Neuronal stem cell (in vitro differentiated cells): ENCODE results near the gene RYR2. TPM values are rescaled to one million over a fixed set of nuclear protein-coding genes. Genes with fewer than 3 reads are reported as not detected.

ENCODE experiments used
- DNase-seq: peaks from one replicate; pipeline ENCODE4 v3.0.0-alpha.2; 2013; ENCODE audit warnings: low spot score
- H2AFZ ChIP-seq: one replicate; pipeline ENCODE4 v1.6.1; 2013; ENCODE audit warnings: mild to moderate bottlenecking, low read length, inconsistent platforms
- H2AK5ac ChIP-seq: 2 replicates; pipeline ENCODE4 v1.6.1; 2013; ENCODE audit warnings: low read depth, mild to moderate bottlenecking, inconsistent platforms, low read length, moderate library complexity, mixed read lengths
- H2BK120ac ChIP-seq: 2 replicates; pipeline ENCODE4 v1.6.1; 2013; ENCODE audit warnings: low read depth, mild to moderate bottlenecking, inconsistent platforms, low read length, moderate library complexity, mixed read lengths
- H2BK12ac ChIP-seq: one replicate; pipeline ENCODE4 v1.6.1; 2013; ENCODE audit warnings: low read length, inconsistent platforms
- H2BK15ac ChIP-seq: 2 replicates; pipeline ENCODE4 v1.6.1; 2013; ENCODE audit warnings: mild to moderate bottlenecking, low read length, inconsistent platforms, mixed read lengths
- H2BK5ac ChIP-seq: one replicate; pipeline ENCODE4 v1.6.1; 2013; ENCODE audit warnings: inconsistent platforms, mild to moderate bottlenecking, low read length, moderate library complexity
- H3K14ac ChIP-seq: one replicate; pipeline ENCODE4 v1.6.1; 2013; ENCODE audit warnings: low read length, inconsistent platforms
- H3K18ac ChIP-seq: 2 replicates; pipeline ENCODE4 v1.6.1; 2013; ENCODE audit warnings: low read length, inconsistent platforms
- H3K23ac ChIP-seq: 2 replicates; pipeline ENCODE4 v1.6.1; 2013; ENCODE audit warnings: low read depth, mild to moderate bottlenecking, mixed read lengths, low read length, inconsistent platforms; ENCODE audit not compliant: poor library complexity
- H3K27ac ChIP-seq: replicated peaks from 3 replicates; pipeline ENCODE4 v1.5.1; 2013; ENCODE audit warnings: low read length, inconsistent platforms
- H3K27me3 ChIP-seq, 3 experiments: 2 replicates each; pipeline ENCODE4 v1.6.1; 2013; ENCODE audit warnings: low read length in 3 of 3, mild to moderate bottlenecking in 2 of 3, inconsistent platforms in 1 of 3, low read depth in 1 of 3, mixed read lengths in 1 of 3, moderate library complexity in 1 of 3; ENCODE audit not compliant: control insufficient read depth in 3 of 3, insufficient read depth in 3 of 3
- H3K36me3 ChIP-seq, 2 donors: replicated peaks in 1 of 2; 2 replicates each; pipeline ENCODE4 v1.6.1; 2013; ENCODE audit warnings: low read length in 2 of 2; ENCODE audit not compliant: control insufficient read depth in 2 of 2, insufficient read depth in 2 of 2
- H3K4ac ChIP-seq: 2 replicates; pipeline ENCODE4 v1.6.1; 2013; ENCODE audit warnings: inconsistent platforms, mild to moderate bottlenecking, low read length, moderate library complexity
- H3K4me1 ChIP-seq, 2 donors: 1 replicate in 1 of 2; 2 replicates in 1 of 2; pipeline ENCODE4 v1.6.1; 2013; ENCODE audit warnings: low read length in 2 of 2, low read depth in 1 of 2; ENCODE audit not compliant: control insufficient read depth in 2 of 2, insufficient read depth in 1 of 2
- H3K4me2 ChIP-seq: one replicate; pipeline ENCODE4 v1.6.1; 2013; ENCODE audit warnings: mild to moderate bottlenecking, low read length, inconsistent platforms; ENCODE audit not compliant: insufficient read depth, poor library complexity, severe bottlenecking
- H3K4me3 ChIP-seq, 2 donors: 2 replicates each; pipeline ENCODE4 v1.5.1; 2013; ENCODE audit warnings: low read length in 2 of 2, mild to moderate bottlenecking in 2 of 2, inconsistent platforms in 1 of 2, moderate library complexity in 1 of 2
- H3K79me1 ChIP-seq: one replicate; pipeline ENCODE4 v1.6.1; 2013; ENCODE audit warnings: low read depth, mild to moderate bottlenecking, inconsistent platforms, low read length, moderate library complexity
- H3K9ac ChIP-seq: one replicate; pipeline ENCODE4 v1.6.1; 2013; ENCODE audit warnings: mild to moderate bottlenecking, low read depth, low read length, inconsistent platforms; ENCODE audit not compliant: poor library complexity
- H3K9me3 ChIP-seq, 2 donors: replicated peaks in 1 of 2; 2 replicates each; pipeline versions ENCODE3 to v1.6.1; 2013; ENCODE audit warnings: low read length in 2 of 2, mild to moderate bottlenecking in 2 of 2, inconsistent platforms in 1 of 2, low read depth in 1 of 2, mixed read lengths in 1 of 2, moderate library complexity in 1 of 2; ENCODE audit not compliant: control insufficient read depth in 2 of 2, insufficient read depth in 1 of 2
- H4K8ac ChIP-seq: one replicate; pipeline ENCODE4 v1.6.1; 2013; ENCODE audit warnings: low read depth, mild to moderate bottlenecking, inconsistent platforms, low read length, moderate library complexity
- H4K91ac ChIP-seq: one replicate; pipeline ENCODE4 v1.6.1; 2013; ENCODE audit warnings: low read length, low read depth, mild to moderate bottlenecking, inconsistent platforms; ENCODE audit not compliant: poor library complexity
- WGBS, 2 donors: extraction: QIAGEN DNeasy Blood & Tissue Kit; methylation state at CpG; one replicate each; pipeline ENCODE4 v1.1.7; 2013; ENCODE audit warnings: missing lambda C conversion rate in 2 of 2, mixed read lengths in 1 of 2; ENCODE audit not compliant: insufficient read length in 2 of 2, insufficient replicate concordance in 1 of 2; ENCODE audit errors: extremely low coverage in 2 of 2; 5-methylcytosine and 5-hydroxymethylcytosine counted together
- polyA plus RNA-seq, 2 experiments: library from polyadenylated mRNA; stranded (reverse); fragments of 200-250 nt; gene quantifications; one replicate each; pipeline ENCODE4 v1.2.3, GENCODE V29; 2013

The RYR2 gene
- polyA plus RNA-seq (2013, experiment 1 of 2), result 0.03 TPM
- 0.04 TPM for polyA plus RNA-seq (2013, experiment 2 of 2)

DNA sequence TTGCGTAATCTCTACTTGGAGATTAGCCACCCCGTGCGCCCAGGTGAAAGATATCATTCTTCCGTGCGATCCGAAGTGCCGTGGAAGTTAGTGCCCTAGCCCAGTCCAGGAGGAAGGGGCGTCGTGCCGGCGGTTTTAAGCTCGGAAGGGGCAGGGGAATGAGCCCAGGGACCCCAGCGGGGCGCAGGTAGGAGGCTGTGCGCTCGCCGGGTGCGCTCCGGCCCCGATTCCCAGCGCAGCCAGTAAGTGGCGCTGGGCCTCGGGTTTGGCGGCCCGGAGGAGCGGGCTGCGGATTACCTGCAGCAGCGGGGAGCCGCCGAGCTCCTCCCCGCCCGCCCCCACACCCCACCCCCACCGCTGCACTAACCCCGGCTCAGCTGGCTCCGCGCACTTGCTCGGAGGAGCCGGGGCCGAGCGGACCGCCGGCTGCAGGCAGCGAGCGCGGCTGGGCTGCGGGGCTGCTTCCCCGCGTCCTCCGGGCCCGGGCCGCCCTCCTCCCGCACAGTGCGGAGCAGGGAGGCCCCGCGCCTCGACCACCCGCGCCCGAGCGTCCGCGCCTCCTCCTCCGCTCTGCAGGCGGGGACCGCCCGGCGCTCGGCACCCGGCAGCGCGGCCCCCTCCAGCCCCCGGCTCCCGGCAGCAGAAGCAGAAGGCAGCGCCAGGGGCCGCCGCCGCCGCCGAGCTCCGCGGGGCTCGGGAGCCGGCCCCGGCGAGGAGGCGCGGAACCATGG lies at the start of gene RYR2:
RYR2 (plus strand) TSS at position 390 of the 731 bp plus-strand sequence; CDS start at position 728, 338 bp downstream.
- Histone ChIP-seq H2AFZ (peak within 1 kb of the TSS; percentile 85), H2BK120ac (no peak within 1 kb of the TSS), H3K9ac (peak within 1 kb of the TSS; percentile 86), H2BK12ac (no peak within 1 kb of the TSS), H3K14ac (peak within 1 kb of the TSS; percentile 56), H3K4ac (no peak within 1 kb of the TSS), H2BK5ac (no peak within 1 kb of the TSS), H3K79me1 (no peaks in the 10 kb centered on the region), H3K23ac (peak within 1 kb of the TSS; percentile 95), H3K36me3 (no peaks in the 10 kb centered on the region), H3K9me3 (peaks cover 0 to 2% of the 10 kb centered on the region in 2 donors), H3K27me3 (peaks cover 13 to 61% (median 32%) of the 10 kb centered on the region in 3 experiments), H3K27ac (no peak within 1 kb of the TSS), H3K4me2 (peak within 1 kb of the TSS; percentile 91), H3K4me1 (peaks cover 4 to 5% of the 10 kb centered on the region in 2 donors), H2BK15ac (no peak within 1 kb of the TSS), H3K4me3 (peak within 1 kb of the TSS; percentile 38 to 87), H3K18ac (peak within 1 kb of the TSS; percentile 83), H4K91ac (no peak within 1 kb of the TSS), H4K8ac (no peak within 1 kb of the TSS), H2AK5ac (no peak within 1 kb of the TSS)
- DNase-seq, result peak; percentile 60
- no CpG with 5 or more reads among the region's 87 CpGs for WGBS, 2 donors

DNA sequence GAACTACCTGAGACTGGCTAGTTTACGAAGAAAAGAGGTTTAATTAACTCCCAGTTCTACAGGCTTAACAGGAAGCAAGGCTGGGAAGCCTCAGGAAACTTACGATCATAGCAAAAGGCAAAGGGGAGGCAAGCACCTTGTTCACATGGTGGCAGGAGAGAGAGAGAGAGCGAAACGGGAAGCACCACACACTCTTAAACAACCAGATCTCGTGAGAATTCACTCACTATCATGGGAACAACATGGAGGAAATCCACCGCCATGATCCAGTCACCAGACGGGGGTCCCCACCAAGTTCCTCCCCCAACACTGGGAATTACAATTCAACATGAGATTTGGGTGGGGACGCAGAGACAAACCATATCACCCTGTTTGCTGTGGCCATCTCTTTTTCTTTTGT lies 49.5 kb upstream of the RYR2 start:
- Histone ChIP-seq H3K4ac (no peak overlapping the region), H3K9me3 (peaks cover 0 to 7% of the 10 kb centered on the region in 2 donors), H3K4me3 (no peak overlapping the region), H3K14ac (no peak overlapping the region), H2BK120ac (no peak overlapping the region), H2AK5ac (no peak overlapping the region), H2BK12ac (no peak overlapping the region), H2BK15ac (no peak overlapping the region), H4K91ac (no peak overlapping the region), H3K79me1 (no peaks in the 10 kb centered on the region), H2BK5ac (no peak overlapping the region), H3K9ac (no peak overlapping the region), H3K18ac (no peak overlapping the region), H3K27ac (no peak overlapping the region), H3K27me3 (no peaks in the 10 kb centered on the region), H3K36me3 (no peaks in the 10 kb centered on the region), H3K23ac (no peak overlapping the region), H3K4me2 (no peak overlapping the region), H2AFZ (peak overlapping the region; percentile 26), H4K8ac (no peak overlapping the region), H3K4me1 (no peaks in the 10 kb centered on the region)
- WGBS, 2 donors, result no CpG with 5 or more reads among the region's 8 CpGs
- DNase-seq, result no peak

DNA sequence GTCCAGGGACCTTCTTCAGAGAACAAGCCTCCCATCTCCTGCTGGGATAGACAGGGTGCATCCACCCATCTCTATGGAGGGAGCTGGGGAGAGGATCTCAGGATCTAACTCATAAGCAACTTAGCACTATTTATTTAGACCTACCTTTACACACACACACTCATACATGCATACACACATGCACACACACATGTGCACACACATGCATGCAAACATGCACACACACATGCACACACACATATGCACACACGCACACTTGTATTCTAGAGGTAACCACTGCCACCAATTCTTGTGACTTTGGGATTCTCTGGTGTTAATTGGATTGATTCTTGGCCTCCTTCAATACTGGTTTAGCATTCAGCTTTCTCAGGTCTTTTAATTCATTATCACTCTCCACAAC lies 47.5 kb upstream of the RYR2 start:
- H3K4me3 ChIP-seq, result no peak overlapping the region
- H2AK5ac ChIP-seq, result no peak overlapping the region
- H4K91ac ChIP-seq, result no peak overlapping the region
- H3K23ac ChIP-seq, result no peak overlapping the region
- H3K9me3 ChIP-seq, result peaks cover 0 to 7% of the 10 kb centered on the region in 2 donors
- H3K79me1 ChIP-seq, result no peaks in the 10 kb centered on the region
- no peak overlapping the region for H3K14ac ChIP-seq
- no peak overlapping the region for H2AFZ ChIP-seq
- no peak overlapping the region for H4K8ac ChIP-seq
- no peak for DNase-seq
- no peak overlapping the region for H3K18ac ChIP-seq
- no peaks in the 10 kb centered on the region for H3K36me3 ChIP-seq
- no peak overlapping the region for H2BK120ac ChIP-seq
- H3K4ac ChIP-seq, result no peak overlapping the region
- H2BK5ac ChIP-seq, result no peak overlapping the region
- H3K9ac ChIP-seq, result no peak overlapping the region
- no peak overlapping the region for H3K27ac ChIP-seq
- H3K4me2 ChIP-seq, result no peak overlapping the region
- no peak overlapping the region for H2BK12ac ChIP-seq
- no peaks in the 10 kb centered on the region for H3K27me3 ChIP-seq
- peaks cover 0 to 5% of the 10 kb centered on the region in 2 donors for H3K4me1 ChIP-seq
- no CpG with 5 or more reads among the region's 1 CpG for WGBS, 2 donors
- H2BK15ac ChIP-seq, result no peak overlapping the region

DNA sequence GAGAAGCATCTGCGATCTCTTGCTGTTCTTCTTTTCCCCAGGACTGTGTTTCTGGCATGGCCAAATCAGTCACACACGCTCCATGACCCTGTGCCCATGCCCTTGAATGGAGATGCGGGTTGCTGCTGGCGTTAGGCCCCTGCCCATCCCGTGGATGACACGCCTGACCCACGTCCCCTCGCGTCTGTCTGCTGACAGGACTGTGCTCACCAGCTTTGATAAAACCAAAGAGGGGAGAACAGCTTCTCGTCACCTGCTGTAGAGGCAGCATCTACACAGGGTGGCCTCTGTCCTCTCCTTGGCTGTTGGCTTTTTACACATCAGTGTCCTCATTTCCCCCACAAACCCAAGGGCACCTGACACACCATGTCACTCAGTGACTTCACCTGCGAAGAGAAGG lies 44.6 kb upstream of the RYR2 start:
- Histone ChIP-seq H3K14ac (no peak overlapping the region), H3K4ac (no peak overlapping the region), H3K4me3 (no peak overlapping the region), H3K4me1 (peaks cover 0 to 6% of the 10 kb centered on the region in 2 donors), H2BK12ac (no peak overlapping the region), H3K27ac (no peak overlapping the region), H3K36me3 (no peaks in the 10 kb centered on the region), H3K9ac (no peak overlapping the region), H3K79me1 (no peaks in the 10 kb centered on the region), H2BK5ac (no peak overlapping the region), H3K4me2 (no peak overlapping the region), H2AFZ (no peak overlapping the region), H4K91ac (no peak overlapping the region), H3K9me3 (peaks cover 0 to under 1% of the 10 kb centered on the region in 2 donors), H2AK5ac (peak overlapping the region; percentile 35), H4K8ac (no peak overlapping the region), H3K23ac (no peak overlapping the region), H3K27me3 (no peaks in the 10 kb centered on the region), H3K18ac (peak overlapping the region; percentile 80), H2BK120ac (no peak overlapping the region), H2BK15ac (no peak overlapping the region)
- no peak for DNase-seq
- WGBS, 2 donors, result no CpG with 5 or more reads among the region's 11 CpGs
